Astrocyte of the spinal cord (primary cell): ENCODE data around the gene PTPRU.

ENCODE experiments used
- DNase-seq: peaks from one replicate; pipeline ENCODE4 v3.0.0; 2011; ENCODE audit warnings: low read depth, low spot score
- H3K4me3 ChIP-seq: 2 replicates; pipeline ENCODE4 v1.5.1; 2011; ENCODE audit warnings: low read depth, mild to moderate bottlenecking, low read length, moderate library complexity
- in situ Hi-C: cut with HindIII; loops from 2 replicates; pipeline ENCODE4 v1.10.0; 2017; ENCODE audit warnings: low sequenced_read_pairs
- TF ChIP-seq, protein P1 (sequence below): IDR thresholded peaks from 2 replicates; pipeline ENCODE4 v1.5.1; 2012; ENCODE audit warnings: low read depth, mild to moderate bottlenecking, low read length, inconsistent platforms

The PTPRU gene

DNA sequence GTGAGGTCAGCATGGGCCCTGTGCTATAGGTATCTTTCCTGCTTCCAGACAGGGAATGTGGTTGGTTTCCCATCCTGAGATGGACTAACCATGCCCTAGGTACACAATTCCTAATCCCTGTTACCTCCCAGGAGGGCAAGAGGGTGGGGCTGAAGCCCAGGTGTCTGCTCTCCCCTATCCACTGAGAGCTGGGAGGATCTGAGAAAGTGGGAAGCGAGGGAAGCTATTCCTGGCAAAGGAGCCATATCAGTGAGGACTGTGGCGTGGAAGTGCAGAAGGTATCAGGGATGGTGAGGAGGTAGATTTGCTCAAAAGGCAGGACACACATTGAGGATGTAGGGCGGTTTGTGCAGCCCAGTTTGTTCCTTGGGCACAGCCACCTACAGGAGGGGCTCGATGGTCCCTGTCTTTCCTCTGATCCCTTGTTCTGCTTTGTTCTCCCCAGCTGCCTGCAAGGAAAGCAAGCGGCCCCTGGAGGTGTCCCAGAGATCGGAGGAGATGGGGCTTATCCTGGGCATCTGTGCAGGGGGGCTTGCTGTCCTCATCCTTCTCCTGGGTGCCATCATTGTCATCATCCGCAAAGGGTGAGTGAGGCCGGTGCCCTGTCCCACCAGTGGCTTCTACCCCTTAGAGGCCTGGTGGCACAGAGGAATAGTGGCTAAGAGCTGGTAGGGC, 48.1 kb downstream of the PTPRU start:
- TF ChIP-seq, protein P1, sequence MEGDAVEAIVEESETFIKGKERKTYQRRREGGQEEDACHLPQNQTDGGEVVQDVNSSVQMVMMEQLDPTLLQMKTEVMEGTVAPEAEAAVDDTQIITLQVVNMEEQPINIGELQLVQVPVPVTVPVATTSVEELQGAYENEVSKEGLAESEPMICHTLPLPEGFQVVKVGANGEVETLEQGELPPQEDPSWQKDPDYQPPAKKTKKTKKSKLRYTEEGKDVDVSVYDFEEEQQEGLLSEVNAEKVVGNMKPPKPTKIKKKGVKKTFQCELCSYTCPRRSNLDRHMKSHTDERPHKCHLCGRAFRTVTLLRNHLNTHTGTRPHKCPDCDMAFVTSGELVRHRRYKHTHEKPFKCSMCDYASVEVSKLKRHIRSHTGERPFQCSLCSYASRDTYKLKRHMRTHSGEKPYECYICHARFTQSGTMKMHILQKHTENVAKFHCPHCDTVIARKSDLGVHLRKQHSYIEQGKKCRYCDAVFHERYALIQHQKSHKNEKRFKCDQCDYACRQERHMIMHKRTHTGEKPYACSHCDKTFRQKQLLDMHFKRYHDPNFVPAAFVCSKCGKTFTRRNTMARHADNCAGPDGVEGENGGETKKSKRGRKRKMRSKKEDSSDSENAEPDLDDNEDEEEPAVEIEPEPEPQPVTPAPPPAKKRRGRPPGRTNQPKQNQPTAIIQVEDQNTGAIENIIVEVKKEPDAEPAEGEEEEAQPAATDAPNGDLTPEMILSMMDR = no peak
- no peak overlapping the region for H3K4me3 ChIP-seq
- no peak for DNase-seq
- in situ Hi-C loops = no loop called here

DNA sequence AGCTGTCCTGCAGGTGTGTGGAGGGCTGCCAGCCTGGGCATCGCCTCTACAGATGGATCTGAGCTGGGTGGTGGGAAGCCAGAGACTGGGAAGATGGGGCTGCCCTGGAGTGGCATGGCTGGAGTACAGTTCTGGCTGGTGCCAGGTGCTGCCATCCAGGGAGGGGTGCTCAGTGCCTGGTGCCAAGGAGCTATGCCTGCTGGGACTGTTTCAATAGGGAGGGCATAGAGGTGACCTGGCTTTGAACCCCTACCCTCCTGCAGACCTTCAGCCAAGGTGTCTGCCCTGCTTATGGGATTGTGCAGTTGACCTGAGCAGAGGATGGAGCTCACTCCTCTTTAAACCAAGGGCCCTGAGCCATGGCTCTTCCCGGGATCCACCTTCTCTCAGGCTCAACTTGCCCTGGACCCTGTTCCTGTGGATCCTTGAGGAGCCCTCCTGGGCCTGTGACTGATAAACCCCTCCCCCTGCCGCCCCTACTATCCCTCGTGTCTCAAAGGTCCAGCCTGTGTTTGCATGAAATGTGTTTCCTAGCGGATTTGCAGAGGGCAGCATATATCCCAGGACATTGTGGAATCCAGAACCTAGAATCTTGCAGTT, 48.7 kb downstream of the PTPRU start:
- TF ChIP-seq, protein P1 = no peak
- DNase-seq = no peak
- H3K4me3 ChIP-seq = no peak overlapping the region
- in situ Hi-C loops = no loop called here

DNA sequence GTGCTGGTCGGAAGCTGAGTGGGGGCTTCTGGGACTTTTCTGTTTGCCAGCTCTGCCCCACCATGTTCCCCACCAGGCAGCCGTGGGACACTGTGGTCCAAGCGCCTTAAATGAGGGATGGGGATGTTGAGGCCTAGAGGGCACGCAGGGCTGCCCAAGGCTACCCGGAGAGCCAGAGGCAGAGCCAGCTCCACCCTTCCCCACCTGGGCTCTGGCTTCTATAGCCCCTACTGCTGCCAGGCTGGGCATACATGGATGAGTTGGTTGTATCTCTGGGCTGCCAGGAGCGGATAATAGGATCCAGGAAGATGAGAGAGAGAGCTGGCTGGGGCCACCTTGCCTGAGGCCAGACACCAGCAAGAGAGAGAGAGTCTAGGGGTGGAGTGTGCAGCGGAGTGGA, 49.4 kb downstream of the PTPRU start:
- TF ChIP-seq, protein P1 = no peak
- in situ Hi-C loops = no loop called here
- no peak overlapping the region for H3K4me3 ChIP-seq
- no peak for DNase-seq

DNA sequence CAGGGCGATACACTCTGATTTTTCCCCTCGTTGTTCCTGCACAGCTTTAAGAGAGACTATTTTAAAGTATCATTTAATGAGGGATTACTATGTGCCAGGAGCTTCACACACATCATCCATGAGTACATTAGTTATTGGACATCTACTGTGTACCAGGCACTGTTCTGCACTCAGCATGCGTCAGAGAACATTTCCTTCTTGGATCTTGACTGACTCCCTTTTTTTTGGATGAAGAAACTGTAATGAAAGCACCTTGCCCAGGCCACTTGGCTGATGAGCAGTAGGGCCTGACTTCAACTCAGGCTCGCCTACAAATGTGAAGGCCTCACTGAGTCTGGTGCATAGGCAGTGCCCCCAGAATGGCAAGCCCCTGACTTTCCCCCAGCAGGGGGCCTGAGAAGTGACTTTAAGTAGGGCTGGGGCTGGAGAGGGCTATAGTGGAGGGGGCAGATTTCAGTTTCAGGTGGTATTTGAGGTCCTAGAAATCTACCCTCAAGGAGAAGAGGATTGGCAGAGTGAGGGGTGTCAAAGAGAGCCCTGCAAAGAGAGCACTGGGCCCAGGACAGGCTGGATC, 50.0 kb downstream of the PTPRU start:
- TF ChIP-seq, protein P1 = no peak
- no peak overlapping the region for H3K4me3 ChIP-seq
- in situ Hi-C loops = no loop called here
- DNase-seq = no peak

DNA sequence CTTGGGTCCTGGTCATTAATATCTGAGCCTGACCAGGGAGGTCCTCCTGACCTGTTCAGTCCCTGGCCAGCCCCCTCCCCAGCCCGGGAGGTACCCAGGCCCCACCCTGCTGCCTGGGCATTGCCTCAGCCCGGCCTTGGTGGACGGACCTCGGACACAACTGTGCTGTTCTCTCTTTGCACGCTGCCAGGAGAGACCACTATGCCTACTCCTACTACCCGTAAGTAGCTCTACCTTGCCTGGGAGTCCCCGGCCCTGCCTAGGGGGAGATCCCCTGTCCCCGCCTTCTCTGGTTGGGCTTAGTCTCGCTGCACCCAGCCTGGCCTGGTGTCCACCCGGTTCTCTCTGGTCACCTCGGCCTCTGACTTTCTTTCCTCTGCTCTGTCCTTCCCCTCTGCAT, 53.2 kb downstream of the PTPRU start:
- no peak overlapping the region for H3K4me3 ChIP-seq

DNA sequence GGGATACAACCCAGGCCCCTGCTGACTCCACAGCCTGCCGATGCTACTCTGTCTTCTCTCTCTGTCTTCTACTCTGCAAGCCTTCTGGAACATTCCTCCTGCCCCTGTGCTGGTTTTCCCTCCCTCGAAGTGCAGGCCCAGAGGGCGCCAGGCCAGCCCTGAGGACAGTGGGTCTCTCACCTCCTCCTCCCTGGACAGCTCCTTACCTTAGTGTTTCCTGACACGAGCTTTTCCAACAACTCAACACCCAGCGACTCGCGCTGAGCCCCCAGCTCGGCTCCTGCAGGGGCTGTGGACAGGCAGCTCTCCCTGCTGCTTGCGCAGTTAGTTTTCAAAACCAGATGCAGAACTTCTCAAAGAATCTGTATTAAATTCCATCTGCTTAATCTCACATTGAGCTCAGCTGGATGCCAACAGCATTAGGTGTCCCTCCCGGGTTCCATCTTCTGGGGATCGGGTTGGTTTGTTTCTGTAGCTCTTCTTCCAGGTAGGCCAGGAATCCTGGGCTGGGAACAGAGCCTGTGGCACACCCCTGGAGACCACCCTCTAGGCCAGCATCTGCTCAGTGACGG, 54.2 kb downstream of the PTPRU start:
- DNase-seq = no peak
- in situ Hi-C loops = no loop called here
- TF ChIP-seq, protein P1 = no peak
- no peak overlapping the region for H3K4me3 ChIP-seq

More for the DNA sequence above, 53.2 kb downstream of the PTPRU start:
- in situ Hi-C loops = no loop called here
- TF ChIP-seq, protein P1 = no peak
- DNase-seq = no peak
